Measurements from ENCODE around the gene RDX.
"Not testable (repeated sequence)": the region's sequence is repeated elsewhere in the genome, so short reads cannot be mapped to it uniquely, and the experiment has no call there.

RDX gene

DNA sequence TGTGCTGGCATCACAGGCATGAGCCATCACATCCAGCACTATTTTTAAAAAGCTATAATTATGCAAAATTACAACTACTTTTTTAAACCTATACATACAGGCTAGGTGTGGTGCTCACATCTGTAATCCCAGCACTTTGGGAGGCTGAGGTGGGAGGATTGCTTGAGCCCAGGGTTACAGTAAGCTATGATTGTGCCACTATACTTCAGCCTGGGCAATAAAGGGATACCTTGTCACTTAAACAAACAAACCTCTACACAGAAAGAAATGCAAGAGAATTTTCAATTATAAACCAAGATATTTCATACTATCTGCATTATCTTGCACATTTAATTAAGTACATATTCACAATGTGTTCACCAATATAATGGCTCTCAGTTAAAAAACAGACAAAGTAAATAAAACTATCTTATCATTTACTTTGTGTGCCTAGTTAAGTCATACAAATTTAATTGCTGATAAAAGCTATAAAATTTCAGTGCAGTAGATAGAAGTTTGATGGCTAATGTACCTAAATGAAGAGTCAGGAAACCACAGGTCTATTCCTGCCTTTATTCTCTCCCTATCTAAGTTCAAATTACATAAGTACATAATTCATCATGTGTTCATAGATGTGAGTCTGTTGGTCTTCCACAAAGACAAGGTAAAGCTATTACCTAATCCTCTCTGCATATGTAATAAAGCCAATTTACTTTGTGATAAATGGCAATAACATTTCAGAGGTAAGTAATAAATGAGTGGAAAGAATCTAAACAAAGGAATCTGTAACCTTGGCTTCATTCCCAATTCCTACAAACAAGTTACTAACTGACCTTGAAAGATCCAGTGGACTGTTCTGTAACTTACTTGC is 9.0 kb upstream of the RDX start:
- no peak for DNase-seq (ENCODE audit: low read depth in 1 of 2, low spot score in 1 of 2)

DNA sequence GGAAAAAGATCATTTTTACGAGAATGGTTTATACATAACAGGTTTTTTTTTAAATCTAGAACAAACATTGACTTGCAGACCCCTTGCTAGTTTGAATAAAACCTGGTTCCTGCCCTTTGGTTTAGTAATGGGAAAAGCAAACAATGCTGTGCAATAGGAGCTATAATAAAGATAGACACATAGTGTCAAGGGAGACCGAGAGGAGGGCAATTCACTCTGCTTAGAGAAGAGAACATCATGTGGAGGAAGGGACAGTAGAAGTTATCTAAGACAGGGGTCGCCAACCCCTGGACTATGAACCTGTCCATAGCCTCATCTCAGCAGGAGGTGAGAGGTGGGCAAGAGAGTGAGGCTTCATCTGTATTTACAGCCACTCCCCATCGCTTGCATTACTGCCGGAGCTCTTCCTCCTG is 7.0 kb upstream of the RDX start:
- no peak for DNase-seq (ENCODE audit: low read depth in 1 of 2, low spot score in 1 of 2)

DNA sequence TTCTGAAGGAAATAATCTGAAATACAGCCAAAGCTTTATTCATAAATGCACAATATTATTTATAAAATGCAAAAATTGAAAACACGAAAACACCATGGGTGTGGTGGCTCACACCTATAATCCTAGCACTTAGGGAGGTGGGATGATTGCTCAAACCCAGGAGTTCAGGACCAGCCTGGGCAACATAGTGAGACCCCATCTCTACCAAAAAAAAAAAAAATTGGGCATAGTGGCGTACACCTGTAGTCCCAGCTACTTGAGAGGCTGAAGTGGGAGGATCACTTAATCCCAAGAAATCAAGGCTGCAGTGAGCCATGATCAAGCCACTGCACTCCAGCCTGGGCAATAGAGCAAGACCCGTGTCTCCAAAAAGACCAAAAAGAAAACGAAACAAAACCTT is 5.2 kb upstream of the RDX start:
- no peak for DNase-seq (ENCODE audit: low read depth in 1 of 2, low spot score in 1 of 2)

DNA sequence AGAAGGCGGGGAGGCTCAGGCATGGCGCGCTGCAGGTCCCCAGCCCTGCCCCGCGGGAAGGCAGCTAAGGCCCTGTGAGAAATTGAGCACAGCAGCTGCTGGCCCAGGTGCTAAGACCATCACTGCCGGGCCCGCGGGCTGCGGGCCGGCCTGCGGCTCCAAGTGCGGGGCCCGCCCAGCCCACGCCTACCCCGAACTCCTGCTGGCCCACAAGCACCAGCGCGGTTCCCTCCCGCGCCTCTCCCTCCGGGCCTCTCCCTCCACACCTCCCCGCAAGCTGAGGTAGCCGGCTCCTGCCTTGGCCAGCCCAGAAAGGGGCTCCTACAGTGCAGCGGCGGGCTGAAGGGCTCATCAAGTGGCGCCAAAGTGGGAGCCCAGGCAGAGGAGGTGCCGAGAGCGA is 4.6 kb upstream of the RDX start:
- DNase-seq (ENCODE audit: low read depth in 1 of 2, low spot score in 1 of 2): no peak

DNA sequence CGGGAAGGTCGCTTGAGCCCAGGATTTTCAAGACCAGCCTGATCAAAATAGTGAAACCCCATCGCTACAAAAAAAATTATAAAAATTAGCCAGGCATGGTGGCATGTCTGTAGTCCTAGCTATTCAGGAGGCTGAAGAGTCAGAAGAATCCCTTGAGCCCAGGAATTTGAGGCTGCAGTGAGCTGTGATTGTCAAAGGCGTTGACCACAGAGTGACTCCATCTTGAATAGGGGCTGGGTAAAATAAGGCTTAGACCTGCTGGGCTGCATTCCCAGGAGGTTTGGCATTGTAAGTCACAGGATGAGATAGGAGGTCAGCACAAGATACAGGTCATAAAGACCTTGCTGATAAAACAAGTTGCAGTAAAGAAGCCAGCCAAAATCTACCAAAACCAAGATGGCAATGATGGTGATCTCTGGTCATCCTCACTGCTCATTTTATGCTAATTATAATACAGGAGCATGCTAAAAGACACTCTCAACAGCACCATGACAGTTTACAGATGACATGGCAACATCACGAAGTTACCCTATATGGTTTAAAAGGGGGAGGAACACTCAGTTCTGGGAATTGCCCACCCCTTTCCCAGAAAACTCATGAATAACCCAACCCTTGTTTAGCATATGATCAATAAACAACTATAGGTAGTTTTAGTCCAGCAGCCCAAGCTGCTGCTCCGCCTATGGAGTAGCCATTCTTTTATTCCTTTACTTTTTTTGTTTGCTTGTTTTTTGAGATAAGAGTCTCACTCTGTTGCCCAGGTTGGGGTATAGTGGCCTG is 2.8 kb upstream of the RDX start:
- no peak for DNase-seq (ENCODE audit: low read depth in 1 of 2, low spot score in 1 of 2)

DNA sequence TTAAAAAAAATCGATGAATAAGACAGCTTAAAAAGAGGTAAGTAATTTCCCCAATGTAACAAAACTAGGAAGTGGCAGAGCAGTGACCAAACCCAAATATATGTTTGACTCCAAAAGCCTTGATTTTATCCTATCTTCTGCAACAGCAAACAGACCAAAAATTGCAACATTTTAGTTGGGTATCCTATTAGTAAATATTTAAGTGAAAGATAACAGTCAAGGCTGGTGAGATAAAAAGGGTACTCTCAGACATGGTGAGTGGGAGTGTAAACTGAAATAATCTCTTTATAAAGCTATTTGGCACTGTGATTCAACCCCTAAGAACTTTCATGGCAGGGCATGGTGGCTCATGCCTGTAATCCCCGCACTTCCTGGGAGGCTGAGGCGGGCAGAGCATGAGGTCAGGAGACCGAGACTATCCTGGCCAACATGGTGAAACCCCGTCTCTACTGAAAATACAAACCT is 1.9 kb upstream of the RDX start:
- DNase-seq (ENCODE audit: low read depth in 1 of 2, low spot score in 1 of 2): no peak

DNA sequence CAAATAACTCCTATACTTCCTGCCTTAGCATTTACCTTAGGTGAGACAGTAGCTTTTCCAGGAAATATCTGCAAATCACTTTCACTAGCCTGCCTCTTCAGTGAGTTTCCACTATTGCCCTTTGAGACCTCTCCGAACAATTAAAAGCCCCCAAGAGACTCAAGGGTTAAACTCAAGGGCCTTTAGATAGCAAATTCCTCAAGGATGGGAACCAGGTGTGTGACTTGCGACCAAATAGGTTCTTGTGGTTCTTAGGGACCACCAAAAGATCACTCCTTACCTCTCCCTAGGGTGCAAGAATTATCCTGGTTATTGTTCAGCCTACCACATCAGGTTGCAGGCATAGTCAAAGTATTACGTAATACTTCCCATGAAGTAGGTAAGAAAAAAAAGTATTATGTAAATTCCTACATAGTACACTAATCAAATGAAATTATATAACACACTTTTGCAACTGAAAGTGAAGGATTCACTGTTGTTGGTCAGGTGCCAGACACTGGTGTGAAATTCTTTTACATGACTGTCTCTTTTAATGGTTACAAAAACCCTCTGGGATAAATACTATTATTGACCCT is 1.4 kb upstream of the RDX start:
- no peak for DNase-seq (ENCODE audit: low read depth in 1 of 2, low spot score in 1 of 2)

DNA sequence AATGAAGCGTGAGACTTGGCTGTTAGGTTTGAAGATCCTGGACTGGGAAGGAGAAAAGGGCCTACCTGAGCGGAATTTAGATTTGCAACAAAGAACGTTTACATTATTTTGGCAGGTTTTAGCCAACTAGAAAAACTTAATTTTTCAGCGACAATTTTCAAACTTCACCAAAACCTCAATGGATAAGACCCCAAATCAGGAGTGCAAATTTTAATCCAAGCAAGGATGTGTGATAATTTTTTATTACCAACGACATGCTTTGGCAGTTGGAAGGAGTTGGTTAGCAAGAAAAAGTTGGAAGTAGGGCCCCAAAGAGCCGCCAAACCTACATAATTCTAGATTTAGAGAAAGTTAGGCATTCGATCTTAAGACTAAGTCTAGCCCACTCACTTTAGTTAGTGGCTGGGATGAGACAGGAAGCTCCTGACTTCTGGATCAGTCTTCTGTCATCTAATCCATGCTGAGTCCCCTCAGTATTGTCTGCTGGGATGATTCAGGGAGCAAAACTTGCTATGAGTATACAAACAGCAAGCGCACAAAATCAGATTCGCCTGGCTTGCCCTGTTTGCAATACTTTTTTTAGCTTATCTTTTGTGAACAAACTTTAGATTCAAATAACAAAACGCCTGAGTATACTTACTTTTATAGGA is 787 bp upstream of the RDX start:
- DNase-seq (ENCODE audit: low read depth in 1 of 2, low spot score in 1 of 2): no peak

DNA sequence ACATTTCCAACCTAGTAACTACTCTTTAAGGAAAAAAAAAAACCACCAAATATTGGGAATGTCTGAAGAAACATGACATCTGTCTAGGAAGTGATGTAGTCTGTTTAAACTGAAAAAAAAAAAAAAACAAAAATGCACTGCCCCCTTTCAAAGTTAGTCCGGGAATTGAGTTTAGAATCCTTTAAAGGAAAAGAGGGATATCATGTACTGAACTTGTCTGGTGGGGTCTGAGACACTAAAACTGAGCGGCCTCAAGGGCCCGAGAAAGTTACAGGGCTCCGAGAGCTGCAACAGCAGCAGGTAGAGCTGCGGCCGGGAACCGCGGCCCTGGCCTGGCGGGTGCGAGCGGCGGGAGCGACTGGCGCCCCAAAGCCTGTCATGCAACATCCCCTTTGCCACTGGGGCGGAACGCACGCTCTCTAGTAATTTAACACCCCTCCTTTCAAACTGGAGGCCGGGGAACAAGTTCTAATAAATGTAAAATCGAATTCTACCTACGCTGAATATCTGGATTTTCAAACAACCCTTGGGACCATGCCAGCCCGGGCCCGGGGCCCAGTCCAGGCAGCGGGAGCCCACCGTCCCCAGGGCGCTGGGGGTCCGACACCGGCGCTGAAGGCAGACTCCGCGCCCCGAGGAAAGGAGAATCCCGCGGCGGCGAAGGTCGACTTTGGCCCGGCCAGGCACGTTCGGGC is 736 bp downstream of the RDX start:
- peak; percentile 7 to 21 for DNase-seq (ENCODE audit: low read depth in 1 of 2, low spot score in 1 of 2)

DNA sequence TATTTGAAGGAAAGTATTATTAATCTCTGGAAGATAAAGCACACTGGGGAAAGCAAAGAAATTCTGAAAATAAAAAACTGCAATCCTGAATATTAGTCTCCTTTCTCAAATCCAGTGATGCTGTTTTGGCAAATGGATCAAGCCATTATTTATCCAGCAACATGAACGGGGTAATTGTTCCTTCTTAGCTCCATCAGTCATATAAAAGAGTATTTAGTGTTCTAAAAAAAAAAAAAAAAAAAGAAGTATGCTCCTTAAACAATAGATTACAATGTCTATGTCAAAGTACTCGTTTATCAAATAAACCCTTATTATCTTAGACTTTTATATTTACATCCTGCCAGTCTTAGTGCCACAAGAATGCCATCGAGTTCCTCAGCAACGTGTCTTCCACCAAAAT is 1.3 kb downstream of the RDX start:
- DNase-seq (ENCODE audit: low read depth in 1 of 2, low spot score in 1 of 2): no peak

DNA sequence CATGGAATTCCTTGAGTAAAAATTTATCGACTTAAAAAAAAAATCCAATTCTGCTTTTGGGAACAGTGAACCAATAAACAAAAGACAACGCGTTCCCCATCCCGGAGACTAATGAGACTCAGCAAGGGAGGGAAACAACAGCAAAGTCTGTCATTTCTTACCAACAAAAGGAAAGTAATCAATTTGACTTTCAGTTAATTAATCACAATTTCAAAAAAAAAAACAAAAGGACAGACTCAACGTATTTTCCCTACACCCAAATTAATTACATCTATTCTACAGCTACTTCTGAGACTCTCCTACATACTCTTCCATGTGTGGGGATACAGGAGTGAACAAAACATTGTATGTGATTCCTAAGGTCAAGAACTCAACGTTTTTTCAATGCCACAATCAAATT is 1.9 kb downstream of the RDX start:
- DNase-seq (ENCODE audit: low read depth in 1 of 2, low spot score in 1 of 2): no peak

DNA sequence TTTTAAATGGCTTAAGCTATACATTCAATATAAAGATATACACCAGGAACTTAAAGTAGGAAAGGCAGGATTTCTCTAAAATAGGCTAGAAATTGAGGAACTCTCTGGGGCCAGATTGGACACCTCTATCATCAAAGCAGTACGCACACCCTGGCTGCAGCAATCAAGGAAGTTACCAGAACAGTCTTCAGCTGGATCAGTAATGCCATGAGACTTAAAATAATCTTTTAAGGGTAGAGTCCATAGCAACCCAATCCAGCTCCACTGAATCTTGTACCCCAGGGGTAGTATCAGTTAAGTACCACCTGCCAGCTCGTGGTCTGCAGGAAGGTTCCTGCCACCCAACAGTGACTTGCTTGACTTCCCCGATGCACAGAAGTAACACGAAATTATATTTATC is 3.0 kb downstream of the RDX start:
- no peak for DNase-seq (ENCODE audit: low read depth in 1 of 2, low spot score in 1 of 2)

DNA sequence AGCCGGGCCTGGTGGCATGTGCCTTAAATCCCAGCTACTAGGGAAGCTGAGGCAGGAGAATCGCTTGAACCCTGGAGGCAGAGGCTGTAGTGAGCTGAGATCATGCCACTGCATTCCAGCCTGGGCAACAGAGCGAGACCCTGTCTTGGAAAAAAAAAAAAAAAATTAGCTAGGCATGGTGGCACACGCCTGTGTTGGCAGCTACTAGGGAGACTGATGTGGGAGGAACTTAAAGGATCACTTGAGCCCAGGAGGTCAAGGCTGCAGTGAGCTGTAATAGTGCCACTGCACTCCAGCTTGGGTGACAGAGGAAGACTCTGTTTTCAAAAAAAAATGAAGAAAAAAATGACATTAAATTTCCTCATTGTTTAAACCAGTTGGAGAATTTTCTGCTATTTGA is 4.3 kb downstream of the RDX start:
- DNase-seq (ENCODE audit: low read depth in 1 of 2, low spot score in 1 of 2): not testable (repeated sequence)

DNA sequence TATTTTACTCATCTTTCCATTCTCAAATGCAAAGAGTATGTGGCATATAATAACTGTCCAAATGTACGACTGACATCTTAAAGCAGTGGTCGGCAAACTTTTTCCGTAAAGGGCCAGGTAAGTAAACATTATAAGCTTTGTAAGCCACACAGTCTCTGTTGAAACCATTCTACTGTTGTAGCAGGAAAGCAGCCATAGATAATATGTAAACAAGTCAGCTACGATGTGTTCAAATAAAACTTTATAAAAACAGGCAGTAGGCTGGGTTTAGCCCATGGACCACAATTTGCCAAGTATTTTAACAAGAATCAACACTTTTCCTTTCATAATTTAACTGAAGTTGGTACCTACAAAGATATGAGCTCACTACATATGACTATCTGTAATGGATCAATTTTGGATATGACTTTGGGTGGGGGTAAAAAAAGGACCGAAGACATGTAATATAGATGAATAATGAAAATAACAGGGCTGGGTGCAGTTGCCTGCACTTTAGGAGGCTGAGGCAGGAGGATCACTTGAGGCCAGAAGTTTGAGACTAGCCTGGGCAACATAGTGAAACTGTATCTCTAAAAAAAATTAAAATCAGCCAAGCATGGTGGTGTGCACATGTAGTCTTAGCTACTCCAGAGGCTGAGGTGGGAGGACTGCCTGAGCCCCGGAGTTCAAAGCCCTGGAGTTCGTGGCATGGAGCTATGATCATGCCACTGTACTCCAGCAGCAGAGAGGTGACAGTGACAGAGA is 5.7 kb downstream of the RDX start:
- no peak for DNase-seq (ENCODE audit: low read depth in 1 of 2, low spot score in 1 of 2)

DNA sequence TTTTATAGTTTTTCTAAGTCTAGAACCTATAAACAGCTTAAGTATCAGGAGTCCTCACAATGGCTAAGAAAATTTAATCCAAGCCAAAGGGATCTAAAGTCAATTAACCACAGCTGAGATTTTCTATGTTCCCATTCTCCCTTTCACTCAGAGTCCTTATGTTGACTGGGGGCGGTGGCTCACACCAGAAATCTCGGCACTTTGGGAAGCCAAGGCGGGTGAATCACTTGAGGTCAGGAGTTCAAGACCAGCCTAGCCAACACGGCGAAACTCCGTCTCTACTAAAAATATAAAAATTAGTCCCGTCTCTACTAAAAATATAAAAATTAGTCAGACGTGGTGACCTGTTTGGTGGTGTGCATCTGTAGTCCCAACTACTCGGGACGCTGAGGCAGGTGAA is 6.9 kb downstream of the RDX start:
- no peak for DNase-seq (ENCODE audit: low read depth in 1 of 2, low spot score in 1 of 2)

DNA sequence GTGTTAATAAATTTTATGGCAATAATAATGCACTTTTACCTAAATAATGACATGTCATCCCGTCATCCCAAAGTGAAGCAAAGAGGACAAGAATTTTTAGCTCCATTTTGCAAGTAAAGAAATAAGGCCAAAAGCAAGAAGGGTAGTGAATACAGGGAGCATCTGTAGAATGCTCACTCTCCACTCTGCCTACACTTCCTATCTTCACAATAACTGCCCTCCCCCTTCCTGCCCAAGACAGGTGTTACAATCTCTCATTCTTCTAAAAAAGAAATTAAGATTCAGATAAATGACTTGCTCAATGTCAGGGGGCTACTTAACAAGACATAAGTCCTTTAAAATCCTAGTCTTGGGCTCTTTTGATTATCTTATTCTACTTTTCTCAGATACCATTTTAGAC is 8.9 kb downstream of the RDX start:
- no peak for DNase-seq (ENCODE audit: low read depth in 1 of 2, low spot score in 1 of 2)

DNA sequence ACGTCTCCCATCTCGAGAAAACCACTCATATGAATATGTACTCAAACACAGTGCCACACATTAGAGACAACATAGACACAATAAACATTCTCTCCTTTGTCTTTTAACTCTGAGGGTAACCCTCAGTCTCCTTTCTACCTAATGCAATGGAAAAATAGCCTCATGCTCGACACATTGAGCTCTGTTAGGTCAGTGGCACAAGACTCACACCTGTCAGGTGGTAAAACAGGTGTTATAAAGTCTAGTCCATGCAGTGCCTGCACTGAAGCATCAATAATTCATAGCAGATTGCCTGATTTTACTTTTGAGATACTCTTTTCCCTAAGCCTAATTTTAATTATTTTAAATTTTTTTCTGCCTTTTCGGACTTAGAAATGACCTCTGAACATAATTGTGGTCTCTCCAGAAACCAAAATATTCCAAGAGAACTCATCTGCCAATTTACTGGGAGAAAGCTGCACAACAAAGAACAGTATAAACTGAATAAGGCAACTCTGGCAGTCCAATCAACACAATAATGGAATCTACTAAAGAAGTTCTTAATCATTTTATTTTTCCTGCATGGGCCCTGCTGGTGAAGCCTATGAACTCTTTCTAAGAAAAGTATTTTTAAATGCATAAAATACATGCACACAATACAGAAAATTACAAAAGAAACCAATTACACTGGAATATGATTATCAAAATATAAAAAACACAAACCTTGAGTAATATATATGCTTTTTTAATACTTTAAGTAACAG is 9.9 kb downstream of the RDX start:
- DNase-seq (ENCODE audit: low read depth in 1 of 2, low spot score in 1 of 2): no peak

DNA sequence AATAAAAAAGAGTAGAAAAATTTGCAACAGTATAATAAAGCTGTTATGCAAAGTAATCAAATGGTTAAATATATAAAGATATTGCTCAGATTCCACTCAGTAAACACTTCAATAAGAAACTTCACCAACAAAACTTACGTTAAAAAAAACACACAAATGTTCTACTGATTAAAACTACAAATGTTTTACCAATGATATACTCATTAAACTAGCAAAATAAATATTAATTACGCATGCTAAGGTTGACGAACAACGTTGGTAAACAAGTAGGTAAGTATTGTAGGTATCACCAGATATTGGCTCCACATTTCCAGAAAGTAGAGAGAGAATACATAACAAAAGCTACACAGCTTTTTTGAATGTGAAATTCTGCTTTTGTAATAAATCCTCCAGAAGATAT is 12.6 kb downstream of the RDX start:
- no peak for DNase-seq (ENCODE audit: low read depth in 1 of 2, low spot score in 1 of 2)

DNA sequence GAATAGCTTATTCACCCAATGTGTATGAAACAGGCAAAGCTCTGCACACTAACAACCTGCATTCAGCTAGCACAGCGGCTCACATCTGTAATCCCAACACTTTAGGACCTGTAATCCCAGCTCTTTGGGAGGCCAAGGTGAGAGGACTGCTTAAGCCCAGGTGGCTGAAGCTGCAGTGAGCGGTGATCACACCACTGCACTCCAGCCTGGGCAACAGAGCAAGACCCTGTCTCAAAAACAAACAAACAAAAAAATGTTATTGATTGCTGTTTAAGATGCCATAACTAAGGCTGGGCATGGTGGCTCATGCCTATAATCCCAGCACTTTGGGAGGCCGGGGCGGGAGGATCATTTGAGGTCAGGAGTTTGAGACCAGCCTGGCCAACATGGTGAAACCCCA is 15.8 kb downstream of the RDX start:
- DNase-seq (ENCODE audit: low read depth in 1 of 2, low spot score in 1 of 2): not testable (repeated sequence)

DNA sequence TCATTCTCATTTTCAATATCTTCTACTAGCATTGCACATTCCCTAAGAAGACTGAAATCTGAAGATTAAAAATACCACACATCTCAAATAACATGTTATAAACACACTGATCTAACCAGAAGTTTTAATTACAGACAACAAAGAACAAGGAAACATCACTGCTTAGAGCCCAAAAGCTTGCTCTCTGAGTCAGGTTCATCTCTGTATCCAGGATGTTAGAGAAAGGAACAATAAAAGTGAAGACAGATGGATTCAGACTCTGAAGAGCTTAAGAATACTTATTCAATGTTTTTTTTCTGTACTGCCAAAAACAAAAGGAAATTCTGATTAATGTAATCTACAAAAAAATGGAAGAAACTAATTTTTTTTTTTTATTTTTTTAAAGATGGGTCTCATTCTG is 16.5 kb downstream of the RDX start:
- no peak for DNase-seq (ENCODE audit: low read depth in 1 of 2, low spot score in 1 of 2)

All from activated T-helper 1 cell treated with anti-CD3 and anti-CD28 coated beads, Interleukin-2, amount 50 U/mL, for 16 hours (primary cell).